ENCODE measurements around the gene SMARCC1. TPM values are rescaled to one million over a fixed set of nuclear protein-coding genes. Genes with fewer than 3 reads are reported as not detected.

Gene SMARCC1
- total RNA-seq (2022; extraction: Qiagen RNA extraction) = 20.7 to 31.7 TPM (median 24.4 TPM) in 5 replicates

GRCh38 chr3:47781685-47782445 lies at the start of gene SMARCC1:
Gene SMARCC1 (minus strand): TSS chr3:47781893. CDS start chr3:47781797, 96 bp downstream.

GRCh38 chr3:47802734-47803479 lies 21.2 kb upstream of the SMARCC1 start, which contains the start of gene DHX30:
Gene DHX30 (plus strand): TSS chr3:47803138. CDS start chr3:47810684, 7,546 bp downstream.

GRCh38 chr3:47578691-47579632 lies 202.7 kb downstream of the SMARCC1 start, which contains the start of gene CSPG5:
Gene CSPG5 (minus strand): TSS chr3:47578865. CDS start chr3:47578693, 172 bp downstream.

Other genes starting within 250 kb of the SMARCC1 start
- 0.84 to 1.1 TPM (median 1.1 TPM) in 5 replicates for gene CSPG5, start 203.0 kb downstream of the SMARCC1 start, total RNA-seq (2022; extraction: Qiagen RNA extraction)
- gene DHX30, start 21.2 kb upstream of the SMARCC1 start, total RNA-seq (2022; extraction: Qiagen RNA extraction) = 42.9 to 44.2 TPM (median 43.5 TPM) in 5 replicates
- gene MAP4, start 234.5 kb upstream of the SMARCC1 start, total RNA-seq (2022; extraction: Qiagen RNA extraction) = 90.3 to 112 TPM (median 98.9 TPM) in 5 replicates